HCT116 (cell line): ENCODE data around the gene GPR31. TPM values are rescaled to one million over a fixed set of nuclear protein-coding genes. Genes with fewer than 3 reads are reported as not detected.

Experiments
- ATAC-seq: fragments of 200-7000 bp; cut with Tn5 transposase; 2 replicates; pipeline ENCODE4 v1.9.1; 2020; ENCODE audit warnings: mild to moderate bottlenecking, moderate library complexity
- BruUV-seq: library from RNA; stranded (reverse); fragments of 400-500 nt; replicated peaks from 2 replicates; lab custom pipeline; 2021; lab: Mats Ljungman, UMichigan
- CTCF ChIA-PET: fragments of 300-600 bp; sonication (Branson Sonifier 250); formaldehyde crosslinking; loops from one replicate; lab custom pipeline; 2021; ENCODE audit warnings: antibody characterized with exemption; lab: Charles Lee
- POLR2A ChIA-PET: fragments of 300-600, 350-600 bp; sonication (Branson Sonifier 250); formaldehyde crosslinking; loops from one replicate; lab custom pipeline; 2021; ENCODE audit warnings: antibody characterized with exemption; lab: Charles Lee
- RAD21 ChIA-PET, 2 experiments: fragments of 300-600 bp; sonication (Branson Sonifier 250); formaldehyde crosslinking; loops; one replicate each; lab custom pipeline; 2023; ENCODE audit warnings: low total read pairs in 2 of 2; ENCODE audit not compliant: uncharacterized antibody in 2 of 2, unreplicated experiment in 2 of 2, low non-redundant PET in 1 of 2; lab: Charles Lee
- DNase-seq: peaks from one replicate; pipeline ENCODE4 v3.0.0-alpha.2; 2010; ENCODE audit warnings: low read depth, low spot score
- H2AFZ ChIP-seq: fragments of 200-600 bp; shearing (Covaris generic), sonication (generic); 2 replicates; pipeline ENCODE4 v1.6.1; 2017; ENCODE audit warnings: low read depth, mixed run types, mixed read lengths, antibody characterized with exemption, low read length; ENCODE audit not compliant: poor library complexity, severe bottlenecking
- H3K27ac ChIP-seq: 2 replicates; pipeline ENCODE4 v1.5.1; 2012; ENCODE audit warnings: low read depth, low read length
- H3K27me3 ChIP-seq: fragments of 200-600 bp; sonication (generic); 2 replicates; pipeline ENCODE4 v1.6.1; 2016; ENCODE audit warnings: mixed run types, low read length, mixed read lengths; ENCODE audit not compliant: insufficient read depth
- H3K36me3 ChIP-seq, 2 experiments: fragments of 200-500 bp in 1 of 2; fragments of 200-600 bp in 1 of 2; sonication (Bioruptor generic) in 1 of 2; sonication (generic) in 1 of 2; 2 replicates each; pipeline versions ENCODE4 v1.5.1 to v1.6.1; 2014 to 2016; ENCODE audit warnings: low read length in 2 of 2, inconsistent platforms in 1 of 2, mixed read lengths in 1 of 2, mixed run types in 1 of 2; ENCODE audit not compliant: insufficient read depth in 2 of 2, control insufficient read depth in 1 of 2
- H3K4me1 ChIP-seq, 2 experiments: fragments of 200-600 bp in 1 of 2; sonication (generic) in 1 of 2; 2 replicates each; pipeline versions ENCODE4 v1.5.1 to v1.6.1; 2012 to 2017; ENCODE audit warnings: low read length in 2 of 2, inconsistent platforms in 1 of 2, mild to moderate bottlenecking in 1 of 2, mixed read lengths in 1 of 2, mixed run types in 1 of 2, moderate library complexity in 1 of 2; ENCODE audit not compliant: insufficient read depth in 2 of 2, control insufficient read depth in 1 of 2
- H3K4me2 ChIP-seq: fragments of 200-600 bp; sonication (generic); 2 replicates; pipeline ENCODE4 v1.6.1; 2017; ENCODE audit warnings: mixed run types, low read length, mixed read lengths
- H3K4me3 ChIP-seq, 2 experiments: fragments of 200-600 bp in 1 of 2; sonication (generic) in 1 of 2; replicated peaks in 1 of 2; 2 replicates each; pipeline ENCODE4 v1.5.1; 2011 to 2016; ENCODE audit warnings: low read length in 2 of 2, control low read depth in 1 of 2, low read depth in 1 of 2, mild to moderate bottlenecking in 1 of 2, mixed read lengths in 1 of 2, mixed run types in 1 of 2
- H3K79me2 ChIP-seq: fragments of 200-600 bp; sonication (generic); 2 replicates; pipeline ENCODE4 v1.6.1; 2017; ENCODE audit warnings: mild to moderate bottlenecking, mixed run types, low read length, moderate library complexity, mixed read lengths; ENCODE audit not compliant: insufficient read depth
- H3K9ac ChIP-seq: fragments of 200-600 bp; sonication (generic); 2 replicates; pipeline ENCODE4 v1.6.1; 2016; ENCODE audit warnings: low read length, mixed read lengths
- H3K9me2 ChIP-seq: fragments of 200-600 bp; sonication (generic), shearing (Covaris generic); 2 replicates; pipeline ENCODE4 v1.6.1; 2017; ENCODE audit warnings: mixed run types, mild to moderate bottlenecking, moderate library complexity; ENCODE audit not compliant: insufficient read depth
- H3K9me3 ChIP-seq, 2 experiments: fragments of 200-500 bp in 1 of 2; fragments of 200-600 bp in 1 of 2; sonication (Bioruptor generic) in 1 of 2; sonication (generic) in 1 of 2; 2 replicates each; pipeline ENCODE4 v1.6.1; 2014 to 2017; ENCODE audit warnings: low read length in 2 of 2, mixed read lengths in 2 of 2, inconsistent platforms in 1 of 2, low read depth in 1 of 2, mild to moderate bottlenecking in 1 of 2, mixed run types in 1 of 2, moderate library complexity in 1 of 2; ENCODE audit not compliant: control insufficient read depth in 1 of 2, insufficient read depth in 1 of 2
- H4K20me1 ChIP-seq: fragments of 200-600 bp; sonication (generic), shearing (Covaris generic); 2 replicates; pipeline ENCODE4 v1.6.1; 2017; ENCODE audit warnings: mixed run types, mild to moderate bottlenecking, moderate library complexity; ENCODE audit not compliant: insufficient read depth
- CTCF ChIP-seq, 3 experiments: fragments of 200-600 bp in 1 of 3; sonication (generic) in 1 of 3; IDR thresholded peaks in 2 of 3; conservative IDR thresholded peaks in 1 of 3; 2 replicates each; pipeline ENCODE4 v1.5.1; 2012 to 2017; ENCODE audit warnings: low read depth in 2 of 3, low read length in 2 of 3, antibody characterized with exemption in 1 of 3, borderline replicate concordance in 1 of 3, control low read depth in 1 of 3, mild to moderate bottlenecking in 1 of 3, mixed read lengths in 1 of 3, mixed run types in 1 of 3, moderate library complexity in 1 of 3; ENCODE audit not compliant: insufficient read depth in 1 of 3
- EGR1 ChIP-seq: IDR thresholded peaks from 2 replicates; pipeline ENCODE4 v1.6.1; 2012; ENCODE audit warnings: low read depth
- EZH2 ChIP-seq: fragments of 200-600 bp; sonication (generic); IDR thresholded peaks from 2 replicates; pipeline ENCODE4 v1.6.1; 2017; ENCODE audit warnings: antibody characterized with exemption, mixed run types
- MAX ChIP-seq: IDR thresholded peaks from 2 replicates; pipeline ENCODE4 v1.6.1; 2012
- RAD21 ChIP-seq: IDR thresholded peaks from 2 replicates; pipeline ENCODE4 v1.6.1; 2012; ENCODE audit warnings: low read depth, mild to moderate bottlenecking
- REST ChIP-seq: IDR thresholded peaks from 2 replicates; pipeline ENCODE4 v1.6.1; 2012; ENCODE audit warnings: low read depth
- TCF7L2 ChIP-seq: IDR thresholded peaks from 2 replicates; pipeline ENCODE4 v1.7.0; 2011; ENCODE audit warnings: borderline replicate concordance, inconsistent platforms; ENCODE audit not compliant: insufficient read depth, insufficient read length; ENCODE audit errors: extremely low read depth
- ZFX ChIP-seq: fragments of 450-650 bp; IDR thresholded peaks from 2 replicates; pipeline ENCODE4 v1.6.1; 2017
- ZNF274 ChIP-seq: fragments of 200-500 bp; sonication (Bioruptor generic); IDR thresholded peaks from 2 replicates; pipeline ENCODE4 v1.6.1; 2014; ENCODE audit warnings: mild to moderate bottlenecking, low read depth, low read length, inconsistent platforms
- intact Hi-C: fragments of 100-400 bp; cut with micrococcal nuclease; formaldehyde crosslinking; loops from 2 replicates; pipeline ENCODE4 v1.10.0; 2022
- total RNA-seq: library from RNA; stranded (reverse); gene quantifications from one replicate; pipeline ENCODE4 v1.2.1, GENCODE V29; 2021; ENCODE audit not compliant: unreplicated experiment
- TF ChIP-seq, protein P1 (sequence below): IDR thresholded peaks from 2 replicates; pipeline ENCODE4 v1.6.1; 2011; ENCODE audit warnings: mild to moderate bottlenecking, low read length, moderate library complexity; ENCODE audit not compliant: insufficient replicate concordance; ENCODE audit errors: extremely low read depth

GPR31 gene
- total RNA-seq, 1 experiment from 2014 or later, result not detected

- TF ChIP-seq TCF7L2, result no peak
Observed at GRCh38 chr6:167112421-167112820, 45.4 kb downstream of the GPR31 start (continued).

- Histone ChIP-seq H3K79me2 (no peaks in the 10 kb centered on the region), H3K36me3 (no peaks in the 10 kb centered on the region), H3K9ac (no peak overlapping the region), H4K20me1 (no peaks in the 10 kb centered on the region), H3K9me3 (no peaks in the 10 kb centered on the region), H3K4me1 (no peaks in the 10 kb centered on the region), H2AFZ (no peak overlapping the region), H3K4me2 (no peak overlapping the region), H3K27ac (no peak overlapping the region), H3K9me2 (no peaks in the 10 kb centered on the region), H3K4me3 (no peak overlapping the region), H3K27me3 (peaks cover 6% of the 10 kb centered on the region; the same call in 1 of the 2 replicates)
- RAD21 ChIA-PET, result no interaction called here
- intact Hi-C loops, result no loop called here
- POLR2A ChIA-PET, result no interaction called here
- CTCF ChIA-PET, result no interaction called here
- BruUV-seq, result no TSS peak
- TF ChIP-seq EZH2 (no peak), CTCF (IDR thresholded peaks at IDR 0.05 in 2 of 3, conservative IDR thresholded peaks at IDR 0.05 in 1 of 3; ENCODE audit: borderline replicate concordance in 1 of 3, insufficient read depth in 1 of 3, low read depth in 2 of 3, low read length in 2 of 3) (no peak), ZNF274 (no peak), EGR1 (no peak), TCF7L2 (no peak), MAX (no peak), REST (no peak), ZFX (no peak), RAD21 (no peak)
- TF ChIP-seq, protein P1, sequence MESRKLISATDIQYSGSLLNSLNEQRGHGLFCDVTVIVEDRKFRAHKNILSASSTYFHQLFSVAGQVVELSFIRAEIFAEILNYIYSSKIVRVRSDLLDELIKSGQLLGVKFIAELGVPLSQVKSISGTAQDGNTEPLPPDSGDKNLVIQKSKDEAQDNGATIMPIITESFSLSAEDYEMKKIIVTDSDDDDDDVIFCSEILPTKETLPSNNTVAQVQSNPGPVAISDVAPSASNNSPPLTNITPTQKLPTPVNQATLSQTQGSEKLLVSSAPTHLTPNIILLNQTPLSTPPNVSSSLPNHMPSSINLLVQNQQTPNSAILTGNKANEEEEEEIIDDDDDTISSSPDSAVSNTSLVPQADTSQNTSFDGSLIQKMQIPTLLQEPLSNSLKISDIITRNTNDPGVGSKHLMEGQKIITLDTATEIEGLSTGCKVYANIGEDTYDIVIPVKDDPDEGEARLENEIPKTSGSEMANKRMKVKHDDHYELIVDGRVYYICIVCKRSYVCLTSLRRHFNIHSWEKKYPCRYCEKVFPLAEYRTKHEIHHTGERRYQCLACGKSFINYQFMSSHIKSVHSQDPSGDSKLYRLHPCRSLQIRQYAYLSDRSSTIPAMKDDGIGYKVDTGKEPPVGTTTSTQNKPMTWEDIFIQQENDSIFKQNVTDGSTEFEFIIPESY, result no peak
- no peak for ATAC-seq
- DNase-seq, result no peak
Observed at GRCh38 chr6:167111597-167111996, 46.2 kb downstream of the GPR31 start.
